ENCODE data around the gene ACACA.

Gene ACACA

DNA sequence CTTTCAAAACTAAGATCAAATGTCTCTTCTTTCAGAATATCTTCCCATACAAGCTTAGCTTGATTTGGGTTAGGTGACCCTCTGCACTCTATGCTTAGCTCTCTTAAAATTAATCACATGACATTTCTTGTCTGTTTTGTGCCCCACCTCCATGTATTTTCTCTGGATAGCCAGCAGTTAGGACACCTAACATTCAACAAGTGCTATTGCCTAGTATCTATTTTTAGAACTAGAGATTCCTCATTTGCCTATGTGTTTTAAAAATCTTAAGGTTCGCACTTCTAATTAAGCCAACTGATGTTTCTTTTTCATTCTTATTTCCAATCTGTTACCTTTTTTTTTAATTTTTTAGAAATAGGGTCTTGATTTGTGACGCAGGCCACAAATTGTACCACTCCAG is 160.6 kb downstream of the ACACA start:
- TF ChIP-seq, protein P1, sequence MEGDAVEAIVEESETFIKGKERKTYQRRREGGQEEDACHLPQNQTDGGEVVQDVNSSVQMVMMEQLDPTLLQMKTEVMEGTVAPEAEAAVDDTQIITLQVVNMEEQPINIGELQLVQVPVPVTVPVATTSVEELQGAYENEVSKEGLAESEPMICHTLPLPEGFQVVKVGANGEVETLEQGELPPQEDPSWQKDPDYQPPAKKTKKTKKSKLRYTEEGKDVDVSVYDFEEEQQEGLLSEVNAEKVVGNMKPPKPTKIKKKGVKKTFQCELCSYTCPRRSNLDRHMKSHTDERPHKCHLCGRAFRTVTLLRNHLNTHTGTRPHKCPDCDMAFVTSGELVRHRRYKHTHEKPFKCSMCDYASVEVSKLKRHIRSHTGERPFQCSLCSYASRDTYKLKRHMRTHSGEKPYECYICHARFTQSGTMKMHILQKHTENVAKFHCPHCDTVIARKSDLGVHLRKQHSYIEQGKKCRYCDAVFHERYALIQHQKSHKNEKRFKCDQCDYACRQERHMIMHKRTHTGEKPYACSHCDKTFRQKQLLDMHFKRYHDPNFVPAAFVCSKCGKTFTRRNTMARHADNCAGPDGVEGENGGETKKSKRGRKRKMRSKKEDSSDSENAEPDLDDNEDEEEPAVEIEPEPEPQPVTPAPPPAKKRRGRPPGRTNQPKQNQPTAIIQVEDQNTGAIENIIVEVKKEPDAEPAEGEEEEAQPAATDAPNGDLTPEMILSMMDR (IDR thresholded peaks at IDR 0.05; ENCODE audit: low read depth, low read length, missing control alignments): no peak

GRCh38 chr17:37240381-37240780 is 166.3 kb downstream of the ACACA start:
- H3K4me3 ChIP-seq (replicated peaks; ENCODE audit: low read depth, low read length): no peak overlapping the region
- DNase-seq (ENCODE audit: extremely low read depth, low read depth): no peak
- TF ChIP-seq, protein P1 (IDR thresholded peaks at IDR 0.05; ENCODE audit: low read depth, low read length, missing control alignments): no peak

More for the DNA sequence above, 160.6 kb downstream of the ACACA start:
- DNase-seq (ENCODE audit: extremely low read depth, low read depth): no peak
- H3K4me3 ChIP-seq (replicated peaks; ENCODE audit: low read depth, low read length): no peak overlapping the region

- TF ChIP-seq, protein P1 (IDR thresholded peaks at IDR 0.05; ENCODE audit: low read depth, low read length, missing control alignments): peak; percentile 52
- no peak for DNase-seq (ENCODE audit: extremely low read depth, low read depth)
- no peak overlapping the region for H3K4me3 ChIP-seq (replicated peaks; ENCODE audit: low read depth, low read length)
Measured at GRCh38 chr17:37239690-37240334, 166.8 kb downstream of the ACACA start.

GRCh38 chr17:37234106-37234505 is 172.5 kb downstream of the ACACA start:
- DNase-seq (ENCODE audit: extremely low read depth, low read depth): no peak
- TF ChIP-seq, protein P1 (IDR thresholded peaks at IDR 0.05; ENCODE audit: low read depth, low read length, missing control alignments): no peak
- H3K4me3 ChIP-seq (replicated peaks; ENCODE audit: low read depth, low read length): no peak overlapping the region

DNA sequence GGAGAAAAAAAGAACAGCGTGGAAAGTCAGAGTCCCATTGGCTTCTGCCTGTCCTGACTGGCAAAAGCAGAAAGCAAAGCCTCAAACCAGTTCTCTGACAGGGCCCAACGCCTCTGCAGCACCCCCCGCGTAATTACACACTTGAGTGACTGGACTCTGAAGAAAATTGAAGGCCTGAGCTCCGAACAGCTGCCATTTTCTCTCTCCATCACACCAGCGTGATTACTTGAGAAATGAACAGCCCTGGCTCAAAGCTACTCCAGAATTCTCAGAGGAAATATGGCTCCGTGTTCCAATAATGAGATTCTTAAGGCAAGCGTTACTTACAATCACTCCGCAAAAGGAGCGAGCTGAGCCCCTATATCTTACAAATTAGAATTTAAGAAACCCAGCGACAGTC is 173.6 kb downstream of the ACACA start:
- DNase-seq (ENCODE audit: extremely low read depth, low read depth): no peak
- TF ChIP-seq, protein P1 (IDR thresholded peaks at IDR 0.05; ENCODE audit: low read depth, low read length, missing control alignments): no peak
- no peak overlapping the region for H3K4me3 ChIP-seq (replicated peaks; ENCODE audit: low read depth, low read length)

GRCh38 chr17:37231887-37232286 is 174.7 kb downstream of the ACACA start:
- TF ChIP-seq, protein P1 (IDR thresholded peaks at IDR 0.05; ENCODE audit: low read depth, low read length, missing control alignments): no peak
- no peak overlapping the region for H3K4me3 ChIP-seq (replicated peaks; ENCODE audit: low read depth, low read length)
- DNase-seq (ENCODE audit: extremely low read depth, low read depth): no peak

GRCh38 chr17:37230633-37231032 is 176.0 kb downstream of the ACACA start:
- TF ChIP-seq, protein P1 (IDR thresholded peaks at IDR 0.05; ENCODE audit: low read depth, low read length, missing control alignments): no peak
- no peak overlapping the region for H3K4me3 ChIP-seq (replicated peaks; ENCODE audit: low read depth, low read length)

More at GRCh38 chr17:37230633-37231032, 176.0 kb downstream of the ACACA start:
- DNase-seq (ENCODE audit: extremely low read depth, low read depth): no peak
